Nucleus accumbens (tissue), 56 donors: ENCODE data around the gene CPTP.
A peak's percentile ranks its signal among the peaks of the same experiment; 100 is the strongest.

Experiments used
- DNase-seq, 56 donors: peaks; one replicate each; lab custom pipeline; 2025; lab: John Stamatoyannopoulos, UW

The CPTP gene

GRCh38 chr1:1332031-1332755 lies 7.6 kb downstream of the CPTP start:
- DNase-seq = no peak

- no peak for DNase-seq
These were observed 8.3 kb downstream of the CPTP start for GRCh38 chr1:1332774-1333480.

GRCh38 chr1:1333551-1334241 lies 9.1 kb downstream of the CPTP start:
- no peak for DNase-seq

GRCh38 chr1:1334835-1335234 lies 10.2 kb downstream of the CPTP start:
- no peak for DNase-seq

- no peak for DNase-seq
These were observed 10.7 kb downstream of the CPTP start for GRCh38 chr1:1335283-1335682.

GRCh38 chr1:1335792-1336248 lies 11.2 kb downstream of the CPTP start:
- DNase-seq = no peak

GRCh38 chr1:1336446-1336845 lies 11.8 kb downstream of the CPTP start:
- no peak for DNase-seq

GRCh38 chr1:1336931-1337792 lies 12.6 kb downstream of the CPTP start:
- DNase-seq = no peak

GRCh38 chr1:1337793-1338147 lies 13.2 kb downstream of the CPTP start:
- peak in 1 of 56 donors; percentile 41 for DNase-seq

- no peak for DNase-seq
These were observed 13.7 kb downstream of the CPTP start for GRCh38 chr1:1338278-1338677.

- peak in 11 of 56 donors; percentile 21 to 58 (median 38) for DNase-seq
These were observed 15.6 kb downstream of the CPTP start for GRCh38 chr1:1340185-1340584.

GRCh38 chr1:1340791-1341548 lies 16.4 kb downstream of the CPTP start:
- no peak for DNase-seq

GRCh38 chr1:1341549-1342021 lies 17.0 kb downstream of the CPTP start:
- no peak for DNase-seq

- DNase-seq = no peak
These were observed 17.5 kb downstream of the CPTP start for GRCh38 chr1:1342061-1342562.

GRCh38 chr1:1342584-1343115 lies 18.0 kb downstream of the CPTP start:
- no peak for DNase-seq

- no peak for DNase-seq
These were observed 19.3 kb downstream of the CPTP start for GRCh38 chr1:1343811-1344421.

GRCh38 chr1:1344655-1345361 lies 20.2 kb downstream of the CPTP start:
- DNase-seq = peak in 1 of 56 donors; percentile 28

- DNase-seq = no peak
These were observed 20.8 kb downstream of the CPTP start for GRCh38 chr1:1345384-1345783.
